ENCODE measurements around the gene PTPRO. TPM values are rescaled to one million over a fixed set of nuclear protein-coding genes. Genes with fewer than 3 reads are reported as not detected.
"Not testable (repeated sequence)": the region's sequence is repeated elsewhere in the genome, so short reads cannot be mapped to it uniquely, and the experiment has no call there.

The PTPRO gene
- total RNA-seq, 1 donor from 2014 or later = 20.2 TPM

- no peak for DNase-seq (ENCODE audit: low spot score)
These were observed 279.9 kb downstream of the PTPRO start for GRCh38 chr12:15602051-15602672.

DNA sequence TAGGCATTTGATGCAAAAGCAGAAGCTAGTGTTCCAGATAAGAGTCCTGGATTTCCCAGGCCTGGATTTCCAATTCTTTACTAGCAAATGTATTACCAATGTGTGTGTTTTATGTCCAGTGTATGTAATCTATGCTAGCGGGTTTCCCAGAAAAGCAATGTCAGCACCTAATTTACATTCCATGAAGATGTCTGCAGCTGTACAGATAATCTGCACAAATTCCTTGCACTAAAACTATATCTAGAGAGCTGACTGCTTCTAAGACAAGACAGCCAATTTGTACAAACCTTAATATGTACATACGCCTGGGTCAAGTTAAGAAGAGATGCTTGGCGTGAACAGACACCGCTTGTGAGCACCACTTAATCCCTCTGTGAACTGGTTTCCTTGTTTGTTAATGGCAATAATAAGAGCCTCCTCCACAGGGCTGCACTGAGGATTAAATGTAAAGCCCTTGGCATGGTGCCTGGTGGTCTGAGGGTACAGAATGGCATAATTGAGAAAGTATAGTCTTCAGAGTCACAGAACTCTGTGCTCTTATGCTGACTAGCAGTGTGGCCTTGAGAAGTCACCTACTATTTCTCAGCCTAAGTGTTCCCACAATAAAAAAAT is 281.3 kb downstream of the PTPRO start:
- DNase-seq (ENCODE audit: low spot score) = peak; percentile 97

DNA sequence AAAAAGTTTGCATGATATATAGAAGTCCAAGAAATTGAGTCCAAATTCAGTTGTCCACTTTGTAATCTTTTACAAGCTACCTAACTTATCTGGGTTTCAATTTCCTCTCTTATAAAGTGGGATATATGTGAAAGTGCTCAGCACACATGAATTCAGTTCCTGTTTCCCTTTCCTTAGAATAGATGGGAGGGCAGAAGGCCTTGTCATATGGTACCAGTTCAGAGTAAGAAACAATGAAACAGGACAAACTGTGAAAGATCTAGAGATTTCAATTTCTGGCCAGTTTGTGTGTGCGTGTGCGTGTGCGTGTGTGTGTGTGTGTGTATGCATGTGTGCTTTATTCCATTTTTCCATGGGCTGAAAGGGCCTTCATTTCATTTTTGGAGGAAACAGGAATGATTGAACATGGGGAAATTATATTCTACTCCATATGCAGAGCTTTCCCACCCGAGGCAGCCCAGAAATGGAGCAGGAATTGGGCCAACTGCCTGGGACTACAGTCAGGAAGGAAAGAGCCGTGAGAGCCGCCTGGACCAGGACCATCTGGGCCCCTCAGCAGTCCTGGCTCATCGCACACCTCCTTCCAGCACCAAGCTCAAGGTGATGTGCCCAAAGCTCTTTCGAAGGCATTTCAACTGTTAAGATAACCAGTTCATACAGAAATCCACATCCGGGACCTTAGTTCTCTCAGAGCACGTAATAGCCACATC is 283.7 kb downstream of the PTPRO start:
- DNase-seq (ENCODE audit: low spot score) = peak; percentile 19

DNA sequence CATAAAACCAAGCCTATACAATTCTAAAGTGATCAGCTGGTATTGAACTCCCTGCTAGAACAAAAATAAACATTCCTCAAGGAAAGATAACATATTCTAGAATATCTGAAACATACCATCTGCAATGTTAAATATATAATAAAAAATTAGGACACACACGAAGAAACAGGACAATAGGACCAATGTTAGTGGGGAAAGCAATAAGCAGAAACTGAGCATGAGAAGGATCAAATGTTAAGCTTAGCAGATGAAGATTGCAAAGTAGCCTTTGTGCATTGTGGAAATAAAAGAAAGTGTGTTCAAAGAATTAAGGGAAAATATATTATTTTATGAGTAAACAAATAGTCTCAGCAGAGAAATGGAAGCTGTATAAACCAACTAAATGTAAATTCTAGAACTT is 286.1 kb downstream of the PTPRO start:
- DNase-seq (ENCODE audit: low spot score) = no peak

DNA sequence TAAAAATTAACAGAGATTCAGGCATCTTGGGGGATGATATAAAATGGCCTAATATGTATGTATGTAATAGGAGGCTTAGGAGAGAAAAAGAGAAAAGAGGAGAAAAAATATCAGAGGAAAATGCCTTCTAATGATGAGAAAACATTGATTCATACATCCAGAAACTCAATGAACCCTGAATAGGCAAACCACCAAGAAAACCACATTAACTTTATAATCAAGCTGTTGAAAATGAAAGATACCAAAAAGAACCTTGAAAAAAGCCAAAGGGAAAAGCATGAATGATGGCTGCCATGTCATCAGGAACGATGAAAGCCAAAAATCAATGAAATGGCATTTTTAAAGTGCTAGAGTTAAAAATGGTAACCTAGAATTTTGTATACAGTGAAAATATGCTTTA is 286.6 kb downstream of the PTPRO start:
- DNase-seq (ENCODE audit: low spot score) = no peak

DNA sequence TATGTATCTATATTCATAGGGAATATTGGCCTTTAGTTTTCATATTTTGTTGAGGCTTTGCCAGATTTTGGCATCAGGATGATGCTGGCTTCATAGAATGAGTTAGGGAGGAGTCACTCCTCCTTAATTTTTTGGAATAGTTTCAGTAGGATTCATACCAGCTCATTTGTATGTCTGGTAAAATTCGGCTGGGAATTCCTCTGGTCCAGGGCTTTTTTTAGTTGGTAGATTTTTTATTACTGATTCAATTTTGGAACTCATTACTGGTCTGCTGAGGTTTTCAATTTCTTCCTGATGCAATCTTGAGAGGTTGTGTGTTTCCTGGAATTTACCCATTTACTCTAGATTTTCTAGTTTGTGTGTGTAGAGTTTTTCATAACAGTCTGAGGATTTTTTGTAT is 291.7 kb downstream of the PTPRO start:
- DNase-seq (ENCODE audit: low spot score) = no peak

GRCh38 chr12:15616495-15616894 is 294.2 kb downstream of the PTPRO start:
- DNase-seq (ENCODE audit: low spot score) = not testable (repeated sequence)

DNA sequence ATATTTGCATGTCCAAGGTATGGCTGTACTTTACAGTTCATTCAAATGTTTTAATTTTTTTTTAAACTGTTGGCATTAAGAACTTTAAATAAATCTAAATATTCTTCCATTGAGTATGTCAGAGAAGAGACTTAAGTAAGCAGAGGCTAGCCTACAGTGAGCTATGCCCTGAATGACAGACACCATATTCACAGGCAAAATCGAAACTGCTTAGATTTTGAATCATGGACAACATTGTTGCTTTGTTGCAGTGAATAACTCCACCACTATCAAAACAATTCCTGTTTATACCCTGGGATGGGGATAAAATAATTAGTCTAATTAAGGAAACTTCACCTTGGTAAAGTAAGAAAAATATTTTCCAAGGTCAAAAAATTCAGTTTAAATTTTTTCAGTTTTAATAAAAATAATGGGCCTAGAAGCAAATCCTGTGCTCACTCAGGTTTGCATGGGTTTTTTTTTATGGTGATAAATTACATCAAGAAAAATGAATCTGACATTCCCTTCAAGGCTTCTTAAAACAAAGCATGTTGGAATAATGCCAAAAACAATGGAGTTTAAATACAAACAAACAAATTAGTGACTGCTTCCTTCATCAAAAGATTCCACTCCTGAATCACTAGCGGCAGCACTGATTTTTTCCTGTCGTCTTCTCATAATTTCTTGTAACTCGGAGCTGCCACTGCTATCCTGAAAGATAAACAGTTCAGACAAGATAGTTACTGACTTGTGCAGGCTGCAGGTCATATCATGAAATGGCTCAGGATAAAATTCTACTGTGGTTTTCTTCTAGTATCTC is 298.6 kb downstream of the PTPRO start:
- no peak for DNase-seq (ENCODE audit: low spot score)

DNA sequence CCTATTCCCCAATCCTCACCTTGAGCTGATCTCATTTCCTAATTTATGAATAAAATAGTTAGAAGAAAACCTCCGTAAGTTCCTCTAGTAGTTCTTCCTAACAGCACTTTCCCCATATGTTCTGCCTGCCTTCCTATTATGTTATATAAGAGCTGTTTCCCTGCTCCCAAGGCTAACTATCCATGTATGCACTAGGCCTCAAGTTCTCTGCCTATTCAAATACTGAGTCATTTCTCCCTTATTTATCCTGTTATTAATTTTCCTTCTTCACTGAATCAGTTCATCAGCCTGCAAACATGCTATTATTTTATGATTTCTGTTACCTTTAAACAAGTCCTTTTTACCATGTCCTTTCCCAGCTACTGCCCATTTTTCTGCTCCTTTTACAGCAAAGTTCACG is 302.8 kb downstream of the PTPRO start:
- DNase-seq (ENCODE audit: low spot score) = no peak

DNA sequence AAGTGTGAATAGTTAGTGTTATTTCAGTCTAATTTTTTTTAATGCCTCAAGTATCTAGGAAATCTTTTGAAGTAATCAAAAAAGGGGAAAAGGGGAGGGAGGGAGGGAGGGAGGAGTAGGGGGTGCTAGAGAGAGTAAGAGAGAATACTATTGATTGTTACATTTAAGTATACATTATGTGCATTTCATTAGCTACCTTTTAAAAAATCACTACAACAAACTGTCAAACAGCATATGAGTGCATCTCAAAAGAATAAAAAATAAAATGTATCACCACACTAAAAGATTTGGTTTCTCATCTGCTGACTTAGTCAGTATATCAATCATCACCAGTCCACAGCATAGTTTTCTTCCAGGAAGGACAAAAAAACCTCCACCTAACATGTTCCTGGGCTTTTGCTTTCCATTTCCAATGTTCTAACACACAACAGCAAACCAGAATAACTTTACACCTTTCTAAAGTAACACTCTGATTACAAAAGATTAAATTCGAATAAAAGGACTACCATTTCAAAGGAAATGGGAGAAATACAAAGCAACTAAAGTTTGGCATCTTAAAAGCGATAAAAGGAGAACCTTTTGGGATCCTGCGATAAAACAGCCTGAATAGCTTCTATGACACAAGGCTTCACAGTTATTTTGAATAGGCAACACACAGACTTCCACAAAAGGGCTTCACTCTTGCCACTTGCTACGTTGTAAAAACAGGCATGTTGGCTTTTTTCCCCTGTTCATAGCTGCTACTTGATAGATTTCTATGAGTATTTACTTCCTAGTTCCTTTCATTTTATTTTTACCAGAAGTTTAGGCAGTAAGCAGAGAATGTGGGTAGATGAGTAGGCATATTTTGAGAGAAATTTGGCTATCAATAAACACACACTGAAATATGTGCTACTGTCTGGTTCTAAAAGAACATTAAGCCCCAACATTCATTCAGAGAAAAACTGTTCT is 306.0 kb downstream of the PTPRO start:
- peak; percentile 57 for DNase-seq (ENCODE audit: low spot score)

GRCh38 chr12:15629108-15629507 is 306.8 kb downstream of the PTPRO start:
- DNase-seq (ENCODE audit: low spot score) = peak; percentile 87

DNA sequence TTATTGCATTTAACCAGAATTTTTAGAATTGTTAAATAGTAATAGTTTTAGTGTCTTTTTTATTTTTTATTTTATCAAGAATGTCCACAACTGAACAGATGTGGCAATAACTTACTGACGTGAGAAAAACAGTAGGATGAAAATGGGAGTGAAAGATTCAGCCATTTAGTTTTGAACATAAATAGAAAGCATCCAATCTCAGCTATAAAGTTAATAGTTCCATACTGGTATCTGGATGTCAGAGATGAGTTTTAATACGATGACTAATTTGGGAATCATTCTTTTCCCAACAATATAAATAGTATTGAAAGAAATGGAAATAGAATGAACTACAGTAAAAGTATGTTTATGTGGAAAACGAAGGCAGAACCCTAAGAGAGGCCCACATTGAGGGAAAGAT is 307.5 kb downstream of the PTPRO start:
- peak; percentile 25 for DNase-seq (ENCODE audit: low spot score)

GRCh38 chr12:15631007-15631715 is 308.9 kb downstream of the PTPRO start:
- no peak for DNase-seq (ENCODE audit: low spot score)

GRCh38 chr12:15632708-15633107 is 310.4 kb downstream of the PTPRO start:
- DNase-seq (ENCODE audit: low spot score) = no peak

DNA sequence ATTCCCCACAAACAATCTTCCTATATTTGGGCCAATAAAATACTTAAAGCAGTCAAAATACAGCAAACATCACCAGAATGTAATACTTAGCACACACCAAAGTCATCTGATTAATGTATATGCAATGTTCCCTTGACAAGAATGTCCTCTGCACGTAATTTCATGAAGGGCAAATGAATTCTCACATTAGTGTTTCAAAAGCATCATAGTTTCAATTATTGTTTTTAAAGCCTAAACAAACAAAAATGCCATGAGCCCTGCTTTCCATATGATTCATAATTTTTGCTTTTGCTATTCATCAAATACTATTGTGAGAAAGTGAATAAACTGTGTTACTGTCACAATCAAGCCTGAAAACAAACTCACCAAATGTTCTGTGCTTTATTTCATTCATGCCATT is 310.9 kb downstream of the PTPRO start:
- no peak for DNase-seq (ENCODE audit: low spot score)

DNA sequence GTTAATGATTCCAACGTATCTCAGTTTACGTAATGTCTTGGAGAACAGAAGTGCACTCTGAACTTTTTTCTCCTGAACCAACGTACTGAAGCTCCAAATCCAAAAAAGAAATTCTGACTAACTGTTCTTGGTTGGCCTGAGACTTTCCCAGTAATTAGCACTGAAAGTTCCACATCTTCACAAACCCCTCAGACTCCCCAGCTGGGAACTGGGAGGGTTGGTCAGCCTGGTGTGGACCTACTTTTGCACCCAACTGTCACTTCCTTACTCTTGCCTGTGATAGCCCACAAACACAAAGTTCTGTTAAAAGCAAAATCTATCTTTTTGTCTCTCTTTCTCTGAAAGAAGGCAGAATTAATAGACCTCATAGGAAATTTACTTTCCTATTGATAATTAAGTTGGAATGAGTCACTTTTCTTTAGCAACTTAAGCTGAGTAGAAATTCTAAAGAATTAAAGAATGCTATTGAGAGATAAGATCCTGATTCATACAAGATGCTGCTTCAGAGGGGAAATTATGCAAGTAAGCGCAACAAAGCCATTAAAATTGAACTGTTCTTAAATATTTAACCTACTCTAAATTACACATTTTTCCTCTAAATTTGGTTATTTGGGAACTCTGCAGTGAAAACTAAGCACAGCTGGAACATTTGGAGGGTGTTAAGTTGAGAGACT is 311.8 kb downstream of the PTPRO start:
- DNase-seq (ENCODE audit: low spot score) = no peak

DNA sequence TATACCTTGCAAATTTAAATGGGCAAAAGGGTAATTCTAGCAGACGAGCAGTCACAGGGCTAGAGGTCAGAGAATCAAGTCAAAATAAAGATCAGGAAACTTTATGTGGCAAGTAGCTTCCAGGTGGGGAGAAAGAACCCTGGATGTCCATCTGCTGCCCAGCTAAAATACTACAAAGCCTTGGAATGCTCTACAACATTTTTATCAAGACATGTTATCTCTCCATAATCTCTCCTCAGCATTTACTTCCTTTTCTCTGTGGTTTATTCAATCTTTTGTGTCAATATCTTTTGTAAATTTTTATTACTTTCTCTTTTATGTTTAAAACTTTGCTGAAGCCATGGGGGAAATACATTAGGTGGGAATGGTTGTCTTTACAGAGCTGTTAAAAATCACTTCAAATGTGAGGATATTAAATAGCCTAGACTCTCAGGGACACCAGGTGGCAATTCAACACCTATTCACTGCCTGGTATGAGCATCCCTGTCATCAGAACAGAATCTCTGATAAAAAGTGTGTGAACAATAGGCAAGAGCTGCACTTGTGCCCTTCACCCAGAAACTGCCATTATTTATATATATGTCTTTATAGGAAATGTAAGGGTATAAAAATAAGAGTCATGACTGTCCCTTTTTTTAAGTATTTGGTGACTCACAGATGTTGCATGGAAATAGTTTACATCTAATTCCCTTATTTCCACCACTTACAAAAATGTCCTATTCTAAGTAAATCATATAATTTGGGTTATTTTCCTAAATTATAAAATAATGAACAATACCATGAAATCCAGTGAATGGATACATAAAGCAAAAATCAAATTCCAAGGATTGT is 314.0 kb downstream of the PTPRO start:
- no peak for DNase-seq (ENCODE audit: low spot score)

GRCh38 chr12:15638231-15638630 is 315.9 kb downstream of the PTPRO start:
- peak; percentile 19 for DNase-seq (ENCODE audit: low spot score)

DNA sequence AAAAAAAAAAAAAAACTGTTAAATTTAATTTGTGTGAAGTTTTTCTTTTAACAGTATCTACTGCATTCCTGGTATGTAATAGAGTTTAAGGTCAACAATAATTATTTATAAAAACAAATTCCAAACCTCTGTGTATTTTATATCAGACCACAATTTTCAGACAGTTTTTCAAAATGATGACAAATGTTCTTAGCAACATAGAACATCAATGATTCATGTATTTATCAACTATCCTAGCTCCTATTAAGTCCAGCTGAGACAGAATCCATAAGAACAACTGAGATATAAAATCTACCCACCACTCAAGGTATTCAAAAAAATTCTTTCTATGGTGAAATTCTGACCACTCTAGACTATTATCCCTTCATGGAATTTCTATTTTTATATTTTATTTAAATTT is 322.4 kb downstream of the PTPRO start:
- DNase-seq (ENCODE audit: low spot score) = no peak
